Measurements from ENCODE around the gene RNU2-1.
"Not testable (repeated sequence)": the region's sequence is repeated elsewhere in the genome, so short reads cannot be mapped to it uniquely, and the experiment has no call there.

- TF ChIP-seq, protein P1, sequence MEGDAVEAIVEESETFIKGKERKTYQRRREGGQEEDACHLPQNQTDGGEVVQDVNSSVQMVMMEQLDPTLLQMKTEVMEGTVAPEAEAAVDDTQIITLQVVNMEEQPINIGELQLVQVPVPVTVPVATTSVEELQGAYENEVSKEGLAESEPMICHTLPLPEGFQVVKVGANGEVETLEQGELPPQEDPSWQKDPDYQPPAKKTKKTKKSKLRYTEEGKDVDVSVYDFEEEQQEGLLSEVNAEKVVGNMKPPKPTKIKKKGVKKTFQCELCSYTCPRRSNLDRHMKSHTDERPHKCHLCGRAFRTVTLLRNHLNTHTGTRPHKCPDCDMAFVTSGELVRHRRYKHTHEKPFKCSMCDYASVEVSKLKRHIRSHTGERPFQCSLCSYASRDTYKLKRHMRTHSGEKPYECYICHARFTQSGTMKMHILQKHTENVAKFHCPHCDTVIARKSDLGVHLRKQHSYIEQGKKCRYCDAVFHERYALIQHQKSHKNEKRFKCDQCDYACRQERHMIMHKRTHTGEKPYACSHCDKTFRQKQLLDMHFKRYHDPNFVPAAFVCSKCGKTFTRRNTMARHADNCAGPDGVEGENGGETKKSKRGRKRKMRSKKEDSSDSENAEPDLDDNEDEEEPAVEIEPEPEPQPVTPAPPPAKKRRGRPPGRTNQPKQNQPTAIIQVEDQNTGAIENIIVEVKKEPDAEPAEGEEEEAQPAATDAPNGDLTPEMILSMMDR (IDR thresholded peaks at IDR 0.05; ENCODE audit: insufficient read depth, low read length) = not testable (repeated sequence)
- TF ChIP-seq POLR2AphosphoS5 (IDR thresholded peaks at IDR 0.05; ENCODE audit: low read depth); SPI1 (IDR thresholded peaks at IDR 0.05; ENCODE audit: borderline replicate concordance, low read depth); GABPA (IDR thresholded peaks at IDR 0.05; ENCODE audit: low read depth): not testable (repeated sequence)
- TF ChIP-seq, protein P2, sequence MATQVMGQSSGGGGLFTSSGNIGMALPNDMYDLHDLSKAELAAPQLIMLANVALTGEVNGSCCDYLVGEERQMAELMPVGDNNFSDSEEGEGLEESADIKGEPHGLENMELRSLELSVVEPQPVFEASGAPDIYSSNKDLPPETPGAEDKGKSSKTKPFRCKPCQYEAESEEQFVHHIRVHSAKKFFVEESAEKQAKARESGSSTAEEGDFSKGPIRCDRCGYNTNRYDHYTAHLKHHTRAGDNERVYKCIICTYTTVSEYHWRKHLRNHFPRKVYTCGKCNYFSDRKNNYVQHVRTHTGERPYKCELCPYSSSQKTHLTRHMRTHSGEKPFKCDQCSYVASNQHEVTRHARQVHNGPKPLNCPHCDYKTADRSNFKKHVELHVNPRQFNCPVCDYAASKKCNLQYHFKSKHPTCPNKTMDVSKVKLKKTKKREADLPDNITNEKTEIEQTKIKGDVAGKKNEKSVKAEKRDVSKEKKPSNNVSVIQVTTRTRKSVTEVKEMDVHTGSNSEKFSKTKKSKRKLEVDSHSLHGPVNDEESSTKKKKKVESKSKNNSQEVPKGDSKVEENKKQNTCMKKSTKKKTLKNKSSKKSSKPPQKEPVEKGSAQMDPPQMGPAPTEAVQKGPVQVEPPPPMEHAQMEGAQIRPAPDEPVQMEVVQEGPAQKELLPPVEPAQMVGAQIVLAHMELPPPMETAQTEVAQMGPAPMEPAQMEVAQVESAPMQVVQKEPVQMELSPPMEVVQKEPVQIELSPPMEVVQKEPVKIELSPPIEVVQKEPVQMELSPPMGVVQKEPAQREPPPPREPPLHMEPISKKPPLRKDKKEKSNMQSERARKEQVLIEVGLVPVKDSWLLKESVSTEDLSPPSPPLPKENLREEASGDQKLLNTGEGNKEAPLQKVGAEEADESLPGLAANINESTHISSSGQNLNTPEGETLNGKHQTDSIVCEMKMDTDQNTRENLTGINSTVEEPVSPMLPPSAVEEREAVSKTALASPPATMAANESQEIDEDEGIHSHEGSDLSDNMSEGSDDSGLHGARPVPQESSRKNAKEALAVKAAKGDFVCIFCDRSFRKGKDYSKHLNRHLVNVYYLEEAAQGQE (IDR thresholded peaks at IDR 0.05; ENCODE audit: insufficient replicate concordance, low read depth) = not testable (repeated sequence)
Observed at GRCh38 chr17:43186656-43187055, 47.1 kb downstream of the RNU2-1 start.
